Endodermal cell (in vitro differentiated cells): ENCODE results near the gene SLC25A17. TPM values are rescaled to one million over a fixed set of nuclear protein-coding genes. Genes with fewer than 3 reads are reported as not detected.
"Not testable (repeated sequence)": the region's sequence is repeated elsewhere in the genome, so short reads cannot be mapped to it uniquely, and the experiment has no call there.

Source experiments
- DNase-seq: peaks from one replicate; pipeline ENCODE4 v3.0.0-alpha.2; 2017
- H3K27ac ChIP-seq: 2 replicates; pipeline ENCODE4 v1.5.1; 2013; ENCODE audit warnings: mild to moderate bottlenecking, low read depth, low read length, moderate library complexity
- H3K27me3 ChIP-seq: 2 replicates; pipeline ENCODE4 v1.6.1; 2013; ENCODE audit warnings: mild to moderate bottlenecking, low read length, moderate library complexity; ENCODE audit not compliant: insufficient read depth, control insufficient read depth, poor library complexity, severe bottlenecking
- H3K36me3 ChIP-seq: 2 replicates; pipeline ENCODE4 v1.7.0; 2013; ENCODE audit warnings: mild to moderate bottlenecking, low read length, moderate library complexity; ENCODE audit not compliant: control insufficient read depth, insufficient read depth
- H3K4me1 ChIP-seq: one replicate; pipeline ENCODE4 v1.7.0; 2013; ENCODE audit warnings: low read length; ENCODE audit not compliant: control insufficient read depth, insufficient read depth
- H3K4me3 ChIP-seq: 2 replicates; pipeline ENCODE4 v1.5.1; 2013; ENCODE audit warnings: mild to moderate bottlenecking, low read length, moderate library complexity
- H3K9ac ChIP-seq: 2 replicates; pipeline ENCODE4 v1.6.1; 2013; ENCODE audit warnings: mild to moderate bottlenecking, low read length, moderate library complexity; ENCODE audit not compliant: poor library complexity, severe bottlenecking; ENCODE audit errors: extremely low read depth
- H3K9me3 ChIP-seq: 2 replicates; pipeline ENCODE4 v1.6.1; 2013; ENCODE audit warnings: mild to moderate bottlenecking, low read length, moderate library complexity; ENCODE audit not compliant: control insufficient read depth
- H3K27ac Mint-ChIP-seq: 2 replicates; pipeline ENCODE4 v1.8.0; 2020; ENCODE audit warnings: mixed read lengths
- H3K27me3 Mint-ChIP-seq: 2 replicates; pipeline ENCODE4 v1.8.0; 2021; ENCODE audit warnings: mild to moderate bottlenecking, mixed read lengths; ENCODE audit not compliant: insufficient read depth
- H3K36me3 Mint-ChIP-seq: 2 replicates; pipeline ENCODE4 v1.8.0; 2020; ENCODE audit warnings: low read depth, mixed read lengths
- H3K4me1 Mint-ChIP-seq: 2 replicates; pipeline ENCODE4 v1.8.0; 2020; ENCODE audit warnings: mixed read lengths
- H3K4me3 Mint-ChIP-seq: 2 replicates; pipeline ENCODE4 v1.8.0; 2020; ENCODE audit warnings: mild to moderate bottlenecking, moderate library complexity, mixed read lengths
- H3K9me3 Mint-ChIP-seq: 2 replicates; pipeline ENCODE4 v1.8.0; 2020; ENCODE audit warnings: mild to moderate bottlenecking, mixed read lengths
- WGBS, 2 experiments: methylation state at CpG; one replicate each; pipeline versions ENCODE4 v1.1.5 to v1.1.7; 2013; ENCODE audit warnings: missing lambda C conversion rate in 2 of 2, mixed read lengths in 1 of 2; ENCODE audit not compliant: insufficient coverage in 1 of 2, insufficient read length in 1 of 2; 5-methylcytosine and 5-hydroxymethylcytosine counted together
- total RNA-seq, 2 donors: library from RNA; stranded (reverse); fragmentation: NEBNext Ultra II Directional in 1 of 2; extraction: Animal tissue kit (Norgen Biotek cat#: 25700) in 1 of 2; gene quantifications; 2 replicates in 1 of 2; 3 replicates in 1 of 2; pipeline ENCODE4 v1.2.1, GENCODE V29; 2021
- TF ChIP-seq, protein P1 (sequence below): fragments of 200-600 bp; sonication (generic); conservative IDR thresholded peaks from 2 replicates; pipeline ENCODE4 v1.5.0; 2021; ENCODE audit warnings: antibody characterized with exemption, mild to moderate bottlenecking

The SLC25A17 gene
- total RNA-seq, 2 donors from 2014 or later, result 25.4 to 29.4 TPM

DNA sequence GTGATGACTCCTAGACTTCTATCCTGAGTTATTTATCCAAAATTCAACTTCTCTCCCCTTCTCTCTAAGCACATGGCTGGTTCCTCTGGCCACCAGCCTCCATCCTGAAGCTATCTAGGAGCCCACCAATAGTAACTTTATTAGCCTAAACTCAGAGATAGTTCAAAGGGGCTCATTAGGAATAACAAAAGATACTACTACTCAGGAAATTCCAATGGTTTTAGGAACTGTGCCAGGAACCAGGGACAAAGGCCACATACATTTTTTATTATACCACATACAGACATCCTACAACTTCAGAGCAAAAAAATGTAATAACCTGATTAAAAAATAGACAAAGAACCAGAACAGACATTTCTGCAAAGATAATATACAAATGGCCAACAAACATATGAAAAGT lies 27.9 kb downstream of the SLC25A17 start:
- Mint-ChIP-seq H3K27me3 (no peaks in the 10 kb centered on the region), H3K4me1 (no peaks in the 10 kb centered on the region), H3K9me3 (no peaks in the 10 kb centered on the region), H3K4me3 (no peak overlapping the region), H3K27ac (peak overlapping the region; percentile 23), H3K36me3 (peaks cover 37% of the 10 kb centered on the region)
- no peak for DNase-seq
- Histone ChIP-seq H3K36me3 (peaks cover 44% of the 10 kb centered on the region), H3K27me3 (peaks cover 3% of the 10 kb centered on the region), H3K4me1 (no peaks in the 10 kb centered on the region), H3K4me3 (no peak overlapping the region), H3K9me3 (no peaks in the 10 kb centered on the region), H3K9ac (no peak overlapping the region), H3K27ac (no peak overlapping the region)
- TF ChIP-seq, protein P1, sequence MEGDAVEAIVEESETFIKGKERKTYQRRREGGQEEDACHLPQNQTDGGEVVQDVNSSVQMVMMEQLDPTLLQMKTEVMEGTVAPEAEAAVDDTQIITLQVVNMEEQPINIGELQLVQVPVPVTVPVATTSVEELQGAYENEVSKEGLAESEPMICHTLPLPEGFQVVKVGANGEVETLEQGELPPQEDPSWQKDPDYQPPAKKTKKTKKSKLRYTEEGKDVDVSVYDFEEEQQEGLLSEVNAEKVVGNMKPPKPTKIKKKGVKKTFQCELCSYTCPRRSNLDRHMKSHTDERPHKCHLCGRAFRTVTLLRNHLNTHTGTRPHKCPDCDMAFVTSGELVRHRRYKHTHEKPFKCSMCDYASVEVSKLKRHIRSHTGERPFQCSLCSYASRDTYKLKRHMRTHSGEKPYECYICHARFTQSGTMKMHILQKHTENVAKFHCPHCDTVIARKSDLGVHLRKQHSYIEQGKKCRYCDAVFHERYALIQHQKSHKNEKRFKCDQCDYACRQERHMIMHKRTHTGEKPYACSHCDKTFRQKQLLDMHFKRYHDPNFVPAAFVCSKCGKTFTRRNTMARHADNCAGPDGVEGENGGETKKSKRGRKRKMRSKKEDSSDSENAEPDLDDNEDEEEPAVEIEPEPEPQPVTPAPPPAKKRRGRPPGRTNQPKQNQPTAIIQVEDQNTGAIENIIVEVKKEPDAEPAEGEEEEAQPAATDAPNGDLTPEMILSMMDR, result no peak

DNA sequence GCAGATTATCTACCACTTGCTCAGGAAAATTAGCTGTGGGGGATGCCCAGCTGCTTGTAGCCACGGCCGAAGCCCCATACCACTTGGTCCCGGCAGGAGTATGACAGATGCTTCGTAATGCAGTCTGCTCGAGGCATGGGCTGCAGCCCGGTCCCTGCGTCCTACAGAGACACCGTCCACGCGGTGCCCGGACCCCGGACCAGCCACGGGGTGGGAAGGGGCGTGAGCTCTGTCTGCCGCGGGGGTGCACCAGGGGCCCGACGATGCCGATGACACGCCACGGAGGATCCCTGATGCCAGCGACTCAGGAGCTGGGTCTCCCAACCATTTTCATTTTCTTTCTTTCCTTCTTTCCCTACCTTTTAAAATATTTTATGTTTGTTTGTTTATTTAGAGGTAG lies 30.0 kb downstream of the SLC25A17 start:
- no peak overlapping the region for H3K9ac ChIP-seq
- no peak for DNase-seq
- H3K27ac Mint-ChIP-seq, result no peak overlapping the region
- no peak overlapping the region for H3K4me3 Mint-ChIP-seq
- no peaks in the 10 kb centered on the region for H3K9me3 ChIP-seq
- peaks cover 3% of the 10 kb centered on the region for H3K27me3 ChIP-seq
- peaks cover 42% of the 10 kb centered on the region for H3K36me3 ChIP-seq
- H3K36me3 Mint-ChIP-seq, result peaks cover 37% of the 10 kb centered on the region
- H3K4me3 ChIP-seq, result no peak overlapping the region
- H3K27me3 Mint-ChIP-seq, result no peaks in the 10 kb centered on the region
- H3K9me3 Mint-ChIP-seq, result no peaks in the 10 kb centered on the region
- H3K4me1 ChIP-seq, result no peaks in the 10 kb centered on the region
- no peak overlapping the region for H3K27ac ChIP-seq
- 98% methylated on average over 21 of the region's 22 CpGs; no CpG with 5 or more reads in 1 of the 2 experiments for WGBS, 2 experiments
- TF ChIP-seq, protein P1, result no peak
- no peaks in the 10 kb centered on the region for H3K4me1 Mint-ChIP-seq

DNA sequence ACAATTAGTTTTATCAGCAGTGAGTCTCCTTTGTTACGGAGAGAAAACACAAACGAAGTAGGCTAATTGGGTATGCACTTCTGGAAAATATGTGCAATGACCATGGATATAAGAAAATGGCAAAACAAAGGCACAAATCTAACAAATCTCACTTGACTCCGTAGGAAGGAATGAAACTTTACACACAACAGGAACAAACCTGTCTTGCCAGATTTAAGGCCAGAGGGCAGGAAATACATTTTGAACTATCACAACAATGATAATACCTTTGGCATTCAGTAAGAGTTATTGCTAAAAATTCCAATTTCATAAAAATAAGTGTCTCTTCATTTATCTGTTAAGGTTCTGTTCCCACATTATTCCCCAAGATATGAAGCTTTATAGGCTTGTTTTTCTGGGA lies 36.6 kb downstream of the SLC25A17 start:
- no peak for DNase-seq
- no peak overlapping the region for H3K4me3 ChIP-seq
- no peak overlapping the region for H3K4me3 Mint-ChIP-seq
- H3K9ac ChIP-seq, result no peak overlapping the region
- peaks cover 19% of the 10 kb centered on the region for H3K36me3 Mint-ChIP-seq
- WGBS, 2 experiments, result 89 to 100% methylated on average over 3 of the region's 3 CpGs
- H3K9me3 Mint-ChIP-seq, result no peaks in the 10 kb centered on the region
- no peak overlapping the region for H3K27ac Mint-ChIP-seq
- H3K9me3 ChIP-seq, result no peaks in the 10 kb centered on the region
- TF ChIP-seq, protein P1, result no peak
- peaks cover 3% of the 10 kb centered on the region for H3K27me3 ChIP-seq
- no peaks in the 10 kb centered on the region for H3K4me1 ChIP-seq
- H3K27ac ChIP-seq, result no peak overlapping the region
- peaks cover 6% of the 10 kb centered on the region for H3K36me3 ChIP-seq
- no peaks in the 10 kb centered on the region for H3K27me3 Mint-ChIP-seq
- H3K4me1 Mint-ChIP-seq, result peaks cover 7% of the 10 kb centered on the region

DNA sequence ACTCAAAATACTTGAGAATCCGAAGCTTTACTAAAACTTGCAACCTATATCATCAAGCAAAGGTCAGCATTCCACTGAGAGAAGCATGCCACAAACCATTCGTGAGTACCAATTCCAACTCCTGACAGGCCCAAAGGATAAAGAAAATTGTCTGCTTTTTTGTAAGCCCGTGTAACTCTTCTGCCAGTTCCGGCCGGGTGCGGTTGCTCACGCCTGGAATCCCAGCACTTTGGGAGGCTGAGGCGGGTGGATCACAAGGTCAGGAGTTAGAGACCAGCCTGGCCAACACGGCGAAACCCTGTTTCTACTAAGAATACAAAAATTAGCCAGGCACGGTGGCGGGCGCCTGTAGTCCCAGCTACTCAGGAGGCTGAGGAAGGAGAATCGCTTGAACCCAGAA lies 37.4 kb downstream of the SLC25A17 start:
- H3K9me3 ChIP-seq, H3K9ac ChIP-seq, H3K4me1 Mint-ChIP-seq, H3K4me3 Mint-ChIP-seq, H3K4me3 ChIP-seq, H3K4me1 ChIP-seq, H3K27me3 Mint-ChIP-seq, DNase-seq, H3K9me3 Mint-ChIP-seq, H3K27ac Mint-ChIP-seq, H3K27ac ChIP-seq, H3K27me3 ChIP-seq: not testable (repeated sequence)
- WGBS, 2 experiments, result 96% methylated on average over 13 to 14 of the region's 14 CpGs
- H3K36me3 ChIP-seq, result peaks cover 11% of the 10 kb centered on the region
- H3K36me3 Mint-ChIP-seq, result peaks cover 26% of the 10 kb centered on the region
